Duodenal mucosa (tissue), 2 donors: ENCODE measurements around the gene ANKRD11.

Experiments
- H3K27ac ChIP-seq: one replicate; pipeline ENCODE4 v1.7.0; 2013; ENCODE audit warnings: low read depth, low read length
- H3K27me3 ChIP-seq, 2 donors: one replicate each; pipeline ENCODE4 v1.7.0; 2013; ENCODE audit warnings: low read length in 2 of 2, control low read depth in 1 of 2; ENCODE audit not compliant: insufficient read depth in 2 of 2, control insufficient read depth in 1 of 2
- H3K36me3 ChIP-seq, 2 donors: one replicate each; pipeline ENCODE4 v1.7.0; 2013; ENCODE audit warnings: low read length in 2 of 2, control low read depth in 1 of 2; ENCODE audit not compliant: insufficient read depth in 2 of 2, control insufficient read depth in 1 of 2
- H3K4me1 ChIP-seq, 2 donors: one replicate each; pipeline ENCODE4 v1.7.0; 2013; ENCODE audit warnings: low read length in 2 of 2, control low read depth in 1 of 2; ENCODE audit not compliant: insufficient read depth in 2 of 2, control insufficient read depth in 1 of 2
- H3K4me3 ChIP-seq, 2 donors: one replicate each; pipeline ENCODE4 v1.7.0; 2013; ENCODE audit warnings: low read length in 2 of 2, low read depth in 1 of 2
- H3K9ac ChIP-seq, 2 donors: one replicate each; pipeline ENCODE4 v1.7.0; 2013; ENCODE audit warnings: low read length in 2 of 2, low read depth in 1 of 2
- H3K9me3 ChIP-seq, 2 donors: one replicate each; pipeline ENCODE4 v1.7.0; 2013; ENCODE audit warnings: low read length in 2 of 2, control low read depth in 1 of 2; ENCODE audit not compliant: control insufficient read depth in 1 of 2

Gene ANKRD11

DNA sequence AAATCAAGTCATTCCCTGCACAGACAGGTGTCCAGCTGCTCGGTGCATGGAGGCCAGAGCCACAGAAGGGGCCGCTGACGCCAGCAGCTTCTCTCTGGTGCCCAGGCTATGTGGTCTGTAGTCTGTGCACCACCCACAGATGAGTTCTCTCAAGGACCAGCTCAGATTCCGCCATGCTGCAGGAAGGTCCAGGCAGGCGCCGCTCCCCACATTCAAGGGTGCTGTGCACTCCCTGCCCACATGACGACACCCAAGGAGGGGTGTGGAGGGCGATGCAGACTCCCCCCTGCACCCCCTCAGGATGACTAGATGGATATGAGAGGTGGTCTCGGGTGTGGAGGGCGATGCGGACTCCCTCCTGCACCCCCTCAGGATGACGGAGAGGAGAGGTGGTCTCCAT, 119.0 kb downstream of the ANKRD11 start:
- H3K9ac ChIP-seq = no peak overlapping the region
- no peak overlapping the region for H3K4me3 ChIP-seq
- H3K27ac ChIP-seq = no peak overlapping the region
- no peaks in the 10 kb centered on the region for H3K27me3 ChIP-seq
- peaks cover 6 to 18% of the 10 kb centered on the region in 2 donors for H3K4me1 ChIP-seq
- H3K9me3 ChIP-seq = peaks cover 0 to 6% of the 10 kb centered on the region in 2 donors
- H3K36me3 ChIP-seq = peaks cover 0 to 23% of the 10 kb centered on the region in 2 donors

DNA sequence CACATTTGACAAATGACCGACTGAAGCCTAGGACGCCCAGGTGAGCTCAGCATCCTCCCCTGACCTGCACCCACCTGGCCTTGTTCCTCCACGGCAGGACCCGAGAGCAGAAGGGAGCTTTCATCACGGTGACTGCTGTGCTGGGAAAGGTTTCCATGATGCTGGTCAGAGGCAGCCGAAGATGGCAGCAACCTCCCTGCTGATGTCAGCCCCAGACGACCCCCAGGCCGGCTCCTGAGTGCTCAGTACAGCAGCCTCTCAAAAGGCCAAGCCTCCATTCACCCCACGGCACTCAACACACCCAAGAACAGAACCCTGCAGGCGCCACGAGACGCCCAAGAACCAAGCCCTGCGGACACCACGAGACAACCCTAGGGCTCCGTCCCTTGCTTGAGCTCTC, 119.8 kb downstream of the ANKRD11 start:
- Histone ChIP-seq H3K9ac (no peak overlapping the region), H3K4me1 (peaks cover 6 to 18% of the 10 kb centered on the region in 2 donors), H3K27me3 (no peaks in the 10 kb centered on the region), H3K27ac (no peak overlapping the region), H3K36me3 (peaks cover 0 to 26% of the 10 kb centered on the region in 2 donors), H3K9me3 (no peaks in the 10 kb centered on the region), H3K4me3 (no peak overlapping the region)

DNA sequence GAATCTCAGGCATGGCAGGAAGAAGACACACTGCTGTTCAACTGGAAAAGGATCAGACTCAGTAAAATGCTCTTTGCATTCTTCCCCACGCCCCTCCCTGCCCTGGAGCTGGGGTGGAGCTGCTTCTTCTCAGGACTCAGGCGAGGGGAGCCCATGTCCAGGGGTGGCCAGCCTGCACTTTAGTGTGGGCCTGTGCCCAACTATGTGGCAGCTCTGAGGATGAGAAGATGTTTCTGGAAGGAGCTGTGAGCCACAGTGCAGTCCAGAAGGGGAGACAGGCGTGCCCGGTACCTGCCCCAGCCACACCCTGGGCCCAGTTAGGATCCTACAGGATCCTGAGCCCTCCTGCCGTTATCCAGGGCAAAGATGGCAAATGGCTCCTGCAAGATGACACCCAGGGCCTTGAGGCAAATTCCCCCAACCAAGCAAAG, 120.3 kb downstream of the ANKRD11 start:
- H3K9ac ChIP-seq = no peak overlapping the region
- H3K4me1 ChIP-seq = peaks cover 6 to 18% of the 10 kb centered on the region in 2 donors

DNA sequence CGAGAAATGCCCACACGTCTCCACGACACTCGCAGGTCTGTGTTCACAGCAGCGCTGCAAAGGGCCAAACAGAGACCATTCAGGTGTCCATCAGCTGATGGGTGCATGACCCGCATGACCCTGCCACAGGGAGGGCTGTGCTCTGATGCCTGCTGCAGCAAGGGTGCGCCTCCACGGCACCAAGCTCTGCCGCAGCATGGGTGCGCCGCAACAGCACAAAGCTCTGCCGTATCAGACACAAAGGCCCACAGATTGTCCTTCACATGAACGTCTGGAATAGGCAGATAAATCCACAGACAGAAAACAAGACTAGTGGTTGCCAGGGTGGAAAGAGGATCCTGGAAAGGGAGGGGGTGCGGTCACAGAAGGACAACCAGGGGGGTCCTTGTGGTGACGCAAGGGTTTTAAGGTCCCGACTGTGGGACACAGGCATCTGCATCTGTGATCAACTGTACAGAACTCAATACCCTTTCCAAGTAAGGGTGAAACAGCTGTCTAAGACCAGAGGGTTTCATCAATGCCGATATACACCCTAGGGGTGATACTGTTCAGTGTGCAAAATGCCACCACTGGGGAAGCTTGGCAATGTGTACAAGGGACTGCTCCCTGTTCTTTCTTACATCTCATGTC, 121.0 kb downstream of the ANKRD11 start:
- Histone ChIP-seq H3K36me3 (peaks cover 0 to 26% of the 10 kb centered on the region in 2 donors), H3K9me3 (no peaks in the 10 kb centered on the region), H3K27me3 (no peaks in the 10 kb centered on the region), H3K4me3 (no peak overlapping the region), H3K4me1 (peaks cover 11 to 19% of the 10 kb centered on the region in 2 donors), H3K27ac (no peak overlapping the region), H3K9ac (no peak overlapping the region)

More for the DNA sequence above, 120.3 kb downstream of the ANKRD11 start:
- Histone ChIP-seq H3K27ac (no peak overlapping the region), H3K27me3 (no peaks in the 10 kb centered on the region), H3K4me3 (no peak overlapping the region), H3K9me3 (no peaks in the 10 kb centered on the region), H3K36me3 (peaks cover 0 to 26% of the 10 kb centered on the region in 2 donors)

DNA sequence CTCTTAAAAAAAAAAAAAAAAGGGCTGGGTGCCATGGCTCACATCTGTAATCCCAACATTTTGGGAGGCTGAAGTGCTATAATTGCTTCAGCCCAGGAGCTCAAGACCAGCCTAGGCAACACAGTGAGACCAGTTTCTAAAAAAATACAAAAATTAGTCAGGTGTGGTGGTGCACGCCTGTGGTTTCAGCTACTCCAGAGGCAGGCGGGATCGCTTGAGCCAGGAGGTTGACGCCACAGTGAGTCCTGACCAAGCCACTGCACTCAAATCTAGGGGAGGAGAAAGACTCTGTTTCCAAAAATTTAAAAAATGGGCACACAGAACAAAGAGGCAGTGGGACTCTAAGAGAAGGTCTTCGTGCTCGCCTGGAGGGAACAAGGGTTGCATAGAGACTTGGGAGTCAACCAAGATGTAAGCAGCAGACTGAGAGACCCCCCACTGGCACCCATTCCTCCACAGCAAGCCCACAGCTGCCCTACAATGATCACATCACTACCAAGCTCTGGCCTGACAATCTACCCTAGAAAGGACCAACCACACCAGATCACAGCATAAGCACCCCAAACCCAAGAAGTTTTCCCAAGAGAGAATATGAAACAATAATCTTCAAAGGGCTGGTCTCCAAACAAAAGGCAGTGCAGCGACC, 121.6 kb downstream of the ANKRD11 start:
- Histone ChIP-seq H3K36me3 (peaks cover 0 to 26% of the 10 kb centered on the region in 2 donors), H3K27me3 (no peaks in the 10 kb centered on the region), H3K9me3 (no peaks in the 10 kb centered on the region), H3K9ac (no peak overlapping the region), H3K27ac (no peak overlapping the region), H3K4me1 (peaks cover 18 to 25% of the 10 kb centered on the region in 2 donors), H3K4me3 (no peak overlapping the region)

DNA sequence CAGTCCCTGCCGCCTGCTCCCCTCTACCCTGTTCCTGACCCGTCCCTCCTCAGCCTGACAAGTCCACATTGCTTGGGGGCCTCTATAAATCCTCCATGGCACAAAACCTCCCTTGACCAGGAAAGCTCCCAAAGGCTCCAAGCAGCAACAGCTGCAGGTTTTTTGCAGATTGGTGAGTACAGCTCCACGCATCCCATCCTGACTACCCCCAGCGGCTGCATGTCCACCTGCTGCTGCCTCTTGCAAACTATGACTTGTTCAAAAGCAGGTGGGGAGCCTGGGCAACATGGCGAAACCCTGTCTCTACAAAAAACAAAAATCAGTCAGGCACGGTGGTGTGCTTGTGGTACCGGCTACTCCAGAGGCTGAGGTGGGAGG, 122.8 kb downstream of the ANKRD11 start:
- Histone ChIP-seq H3K9me3 (no peaks in the 10 kb centered on the region), H3K4me1 (peaks cover 22 to 28% of the 10 kb centered on the region in 2 donors), H3K4me3 (no peak overlapping the region), H3K27me3 (no peaks in the 10 kb centered on the region), H3K27ac (no peak overlapping the region), H3K9ac (no peak overlapping the region), H3K36me3 (peaks cover 0 to 22% of the 10 kb centered on the region in 2 donors)

DNA sequence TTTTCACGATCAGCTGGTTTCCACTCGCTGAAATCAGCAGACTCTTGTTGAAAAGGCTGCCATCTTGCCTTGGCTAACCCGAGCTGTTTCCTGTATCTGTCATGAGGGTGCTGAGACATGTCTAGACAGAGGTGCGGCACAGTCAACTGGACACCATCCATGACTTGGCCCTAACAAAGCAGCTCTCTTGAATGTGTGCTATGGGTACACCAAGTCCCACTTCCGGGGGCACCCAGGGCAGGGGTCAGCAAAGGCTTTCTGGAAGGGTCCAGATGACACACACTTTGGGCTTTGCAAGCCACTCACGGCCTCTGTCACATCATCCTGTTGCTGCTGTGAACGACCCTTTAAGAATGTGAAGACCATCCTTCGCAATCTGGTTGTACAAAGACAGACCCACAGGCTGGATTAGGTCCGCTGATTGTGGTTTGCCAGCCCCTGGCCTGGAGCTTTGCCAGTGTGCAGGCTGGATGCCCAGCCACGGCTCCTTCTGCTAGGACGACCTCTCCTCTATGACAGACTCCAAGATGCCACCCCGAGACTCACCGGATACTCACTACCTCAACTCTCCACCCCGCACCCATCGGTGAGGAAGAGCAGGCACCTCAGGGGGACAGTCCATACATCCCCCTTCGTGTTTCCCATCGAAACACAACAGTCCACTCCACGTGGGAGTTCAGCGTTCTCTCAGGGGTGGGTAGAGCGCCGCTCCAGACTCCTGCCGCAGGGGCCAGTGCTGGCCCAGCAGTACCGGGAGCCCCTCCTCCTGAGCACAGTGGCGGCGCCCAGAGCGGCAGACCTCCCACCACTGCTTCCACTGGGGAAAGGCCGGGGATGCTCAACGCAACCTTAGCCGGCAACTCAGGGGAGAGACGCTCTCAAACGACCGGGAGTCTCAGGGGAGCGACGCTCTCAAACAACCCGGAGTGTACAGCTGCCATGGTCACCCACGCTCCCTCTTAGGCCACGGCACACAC, 123.5 kb downstream of the ANKRD11 start:
- no peak overlapping the region for H3K9ac ChIP-seq
- no peak overlapping the region for H3K4me3 ChIP-seq
- H3K27me3 ChIP-seq = no peaks in the 10 kb centered on the region
- peaks cover 0 to 17% of the 10 kb centered on the region in 2 donors for H3K36me3 ChIP-seq
- no peak overlapping the region for H3K27ac ChIP-seq
- peaks cover 27 to 35% of the 10 kb centered on the region in 2 donors for H3K4me1 ChIP-seq
- no peaks in the 10 kb centered on the region for H3K9me3 ChIP-seq

DNA sequence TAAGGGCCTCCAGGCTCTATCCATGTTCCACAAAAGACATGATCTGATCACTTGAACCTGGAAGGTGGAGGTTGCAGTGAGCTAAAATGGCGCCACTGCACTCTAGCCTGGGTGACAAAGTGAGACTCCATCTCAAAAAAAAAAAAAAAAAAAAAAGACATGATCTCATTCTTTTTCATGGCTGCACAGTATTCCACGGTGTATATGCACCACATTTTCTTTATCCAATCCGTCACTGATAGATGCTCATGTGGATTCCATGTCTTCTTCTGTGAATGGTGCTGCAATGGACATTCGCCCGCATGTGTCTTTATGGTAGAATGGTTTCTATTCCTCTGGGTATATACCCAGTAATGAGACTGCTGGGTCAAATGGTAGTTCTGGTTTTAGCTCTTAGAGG, 124.4 kb downstream of the ANKRD11 start:
- Histone ChIP-seq H3K27ac (no peak overlapping the region), H3K27me3 (no peaks in the 10 kb centered on the region), H3K9ac (no peak overlapping the region), H3K36me3 (peaks cover 0 to 9% of the 10 kb centered on the region in 2 donors), H3K4me3 (no peak overlapping the region), H3K9me3 (no peaks in the 10 kb centered on the region), H3K4me1 (peaks cover 35 to 43% of the 10 kb centered on the region in 2 donors)

DNA sequence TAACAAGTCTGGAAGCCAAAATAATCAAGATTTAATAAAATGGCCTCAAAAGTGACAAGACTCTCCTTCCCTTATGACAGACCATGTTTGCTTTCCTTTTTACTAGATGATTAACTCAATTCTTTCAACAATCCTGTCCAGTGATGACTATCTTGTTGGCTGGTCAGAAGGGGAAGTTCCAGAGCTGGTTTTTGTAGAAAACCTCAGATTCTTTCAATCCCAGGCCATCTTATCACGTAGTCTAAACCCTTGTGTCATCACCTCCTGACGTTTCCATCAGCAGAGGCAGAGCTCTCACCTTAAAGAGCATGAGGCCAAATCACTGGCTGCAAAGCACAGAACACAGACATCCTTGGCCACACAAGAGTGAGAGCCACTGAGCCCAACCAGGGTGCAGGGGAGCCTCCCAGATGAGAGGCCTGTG, 125.3 kb downstream of the ANKRD11 start:
- peaks cover 36 to 47% of the 10 kb centered on the region in 2 donors for H3K4me1 ChIP-seq
- no peak overlapping the region for H3K27ac ChIP-seq
- H3K36me3 ChIP-seq = peaks cover 0 to 11% of the 10 kb centered on the region in 2 donors
- H3K9ac ChIP-seq = no peak overlapping the region
- no peak overlapping the region for H3K4me3 ChIP-seq
- no peaks in the 10 kb centered on the region for H3K9me3 ChIP-seq
- H3K27me3 ChIP-seq = no peaks in the 10 kb centered on the region

DNA sequence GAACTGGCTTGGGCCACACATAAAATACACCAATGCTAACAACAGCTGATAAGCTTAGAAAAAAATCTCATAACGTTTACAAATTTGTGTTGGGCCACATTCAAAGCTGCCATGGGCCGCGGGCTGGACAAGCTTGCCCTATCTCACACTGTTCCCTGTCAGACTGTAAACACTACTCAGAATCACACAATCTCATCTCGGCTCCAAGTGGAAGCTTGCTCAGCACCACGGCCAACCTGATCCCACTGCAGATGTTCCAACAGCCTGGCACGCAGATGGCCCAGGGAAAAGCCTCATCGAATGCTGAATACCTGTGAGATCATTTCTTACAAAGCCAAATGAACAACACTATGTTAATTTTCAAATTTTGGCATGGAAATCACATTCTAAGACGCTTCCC, 125.8 kb downstream of the ANKRD11 start:
- H3K4me1 ChIP-seq = peaks cover 36 to 48% of the 10 kb centered on the region in 2 donors
- no peaks in the 10 kb centered on the region for H3K27me3 ChIP-seq
- H3K9ac ChIP-seq = no peak overlapping the region
- no peak overlapping the region for H3K27ac ChIP-seq
- no peak overlapping the region for H3K4me3 ChIP-seq
- no peaks in the 10 kb centered on the region for H3K9me3 ChIP-seq
- H3K36me3 ChIP-seq = peaks cover 0 to 11% of the 10 kb centered on the region in 2 donors
